Astrocyte of the cerebellum (primary cell): ENCODE measurements around the gene TP63.

ENCODE experiments used
- DNase-seq: peaks from one replicate; pipeline ENCODE4 v3.0.0-alpha.2; 2011; ENCODE audit warnings: low read depth
- H3K4me3 ChIP-seq: 2 replicates; pipeline ENCODE4 v1.5.1; 2011; ENCODE audit warnings: mild to moderate bottlenecking, low read depth, low read length, moderate library complexity
- CTCF ChIP-seq: IDR thresholded peaks from 2 replicates; pipeline ENCODE4 v1.5.1; 2012; ENCODE audit warnings: low read length, low read depth, moderate library complexity, mild to moderate bottlenecking; ENCODE audit errors: missing control alignments
- in situ Hi-C: cut with HindIII; loops from 2 replicates; pipeline ENCODE4 v1.10.0; 2017; ENCODE audit warnings: low sequenced_read_pairs

The TP63 gene

DNA sequence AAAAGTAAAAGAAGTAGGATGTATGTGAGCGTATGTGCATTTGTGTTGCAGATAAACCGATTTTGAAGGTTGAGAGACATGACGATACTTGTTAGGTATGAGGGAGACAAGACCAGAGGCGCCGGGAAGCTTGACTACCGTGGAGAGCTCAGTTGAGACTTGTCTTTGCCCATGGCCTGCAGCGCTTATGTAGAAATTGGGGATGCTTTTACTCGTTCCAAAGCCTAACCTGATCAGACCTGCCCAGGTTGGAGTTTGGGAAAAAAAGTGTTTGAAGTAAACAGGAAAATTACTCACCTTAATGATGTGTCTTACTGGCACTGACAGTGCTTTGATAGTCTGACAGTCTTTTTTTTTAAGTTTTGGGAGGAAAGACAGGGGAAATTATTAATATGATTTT is 202.8 kb downstream of the TP63 start:
- DNase-seq = no peak
- H3K4me3 ChIP-seq = no peak overlapping the region
- no peak for TF ChIP-seq CTCF
- in situ Hi-C loops = no loop called here

DNA sequence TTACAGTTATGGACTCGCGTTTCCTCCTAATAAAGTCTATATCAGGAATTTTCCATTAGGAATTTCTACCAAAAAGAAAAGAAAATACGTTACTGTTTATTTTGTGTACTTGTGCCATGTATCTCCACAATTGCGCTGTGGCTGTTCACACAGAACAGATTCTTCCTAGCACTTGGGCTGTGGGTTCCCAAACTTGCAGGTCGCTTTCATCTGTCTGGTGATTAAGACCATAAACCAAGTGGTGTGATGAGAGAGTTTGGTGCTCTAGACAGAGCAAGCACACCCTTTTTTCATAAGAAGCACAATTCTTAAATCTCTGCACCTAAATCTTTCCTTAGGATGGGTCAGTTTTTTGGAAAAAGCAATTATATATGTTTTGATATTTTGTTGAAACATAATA is 203.3 kb downstream of the TP63 start:
- no peak for TF ChIP-seq CTCF
- in situ Hi-C loops = no loop called here
- H3K4me3 ChIP-seq = no peak overlapping the region
- no peak for DNase-seq

DNA sequence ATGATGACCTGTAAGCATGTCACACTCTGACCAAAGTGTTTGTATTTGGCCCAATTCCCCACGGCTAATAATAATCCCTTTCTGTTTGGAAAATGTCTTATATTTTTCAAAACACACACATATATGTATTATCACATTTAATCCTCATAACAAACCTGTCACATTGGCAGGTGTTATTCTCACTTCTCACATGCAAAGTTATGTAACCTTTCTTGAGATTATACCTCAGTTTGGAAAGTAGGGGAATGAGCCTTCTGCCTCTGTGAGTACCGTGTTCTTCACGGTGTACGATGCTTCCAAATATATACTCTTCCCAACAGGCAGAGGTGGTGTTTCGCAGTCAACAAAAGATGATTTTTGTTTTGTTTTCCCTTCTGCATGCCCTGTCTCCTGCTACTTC is 205.6 kb downstream of the TP63 start:
- no peak for TF ChIP-seq CTCF
- in situ Hi-C loops = no loop called here
- no peak for DNase-seq
- H3K4me3 ChIP-seq = no peak overlapping the region

GRCh38 chr3:189838291-189838690 is 207.1 kb downstream of the TP63 start:
- TF ChIP-seq CTCF = no peak
- DNase-seq = no peak
- H3K4me3 ChIP-seq = no peak overlapping the region
- in situ Hi-C loops = no loop called here

- no peak overlapping the region for H3K4me3 ChIP-seq
- in situ Hi-C loops = no loop called here
- no peak for TF ChIP-seq CTCF
- no peak for DNase-seq
Observed at GRCh38 chr3:189839576-189839975, 208.4 kb downstream of the TP63 start.

- DNase-seq = peak; percentile 19
- no peak for TF ChIP-seq CTCF
- in situ Hi-C loops = no loop called here
- H3K4me3 ChIP-seq = no peak overlapping the region
Observed at GRCh38 chr3:189841473-189842205, 210.4 kb downstream of the TP63 start.
